ENCODE results near the gene PNN.

PNN gene

GRCh38 chr14:39203659-39204606, 28.9 kb downstream of the PNN start:
- no peak for TF ChIP-seq POLR2AphosphoS5 (IDR thresholded peaks at IDR 0.05; ENCODE audit: low read depth, low read length)
- no peak for TF ChIP-seq SIN3A (IDR thresholded peaks at IDR 0.05; ENCODE audit: borderline replicate concordance, insufficient read depth, low read length)
- no peak for TF ChIP-seq TAF1 (IDR thresholded peaks at IDR 0.05; ENCODE audit: borderline replicate concordance, insufficient read depth, low read length)
- TF ChIP-seq FOXP2 (optimal IDR thresholded peaks at IDR 0.05; ENCODE audit: borderline replicate concordance, extremely low read depth, extremely low read length, insufficient read depth), result no peak
- TF ChIP-seq REST (IDR thresholded peaks at IDR 0.05; ENCODE audit: insufficient read depth in 1 of 2, low read depth in 2 of 2, low read length in 2 of 2), result no peak

GRCh38 chr14:39211109-39211741, 36.2 kb downstream of the PNN start:
- TF ChIP-seq SIN3A (IDR thresholded peaks at IDR 0.05; ENCODE audit: borderline replicate concordance, insufficient read depth, low read length), result no peak
- no peak for TF ChIP-seq FOXP2 (optimal IDR thresholded peaks at IDR 0.05; ENCODE audit: borderline replicate concordance, extremely low read depth, extremely low read length, insufficient read depth)
- no peak for TF ChIP-seq TAF1 (IDR thresholded peaks at IDR 0.05; ENCODE audit: borderline replicate concordance, insufficient read depth, low read length)
- TF ChIP-seq REST (IDR thresholded peaks at IDR 0.05; ENCODE audit: insufficient read depth in 1 of 2, low read depth in 2 of 2, low read length in 2 of 2), result no peak
- TF ChIP-seq POLR2AphosphoS5 (IDR thresholded peaks at IDR 0.05; ENCODE audit: low read depth, low read length), result no peak

- TF ChIP-seq FOXP2 (optimal IDR thresholded peaks at IDR 0.05; ENCODE audit: borderline replicate concordance, extremely low read depth, extremely low read length, insufficient read depth) (no peak), REST (IDR thresholded peaks at IDR 0.05; ENCODE audit: insufficient read depth in 1 of 2, low read depth in 2 of 2, low read length in 2 of 2) (no peak), POLR2AphosphoS5 (IDR thresholded peaks at IDR 0.05; ENCODE audit: low read depth, low read length) (no peak), SIN3A (IDR thresholded peaks at IDR 0.05; ENCODE audit: borderline replicate concordance, insufficient read depth, low read length) (no peak), TAF1 (IDR thresholded peaks at IDR 0.05; ENCODE audit: borderline replicate concordance, insufficient read depth, low read length) (no peak)
Measured at GRCh38 chr14:39212034-39212433, 37.0 kb downstream of the PNN start.

DNA sequence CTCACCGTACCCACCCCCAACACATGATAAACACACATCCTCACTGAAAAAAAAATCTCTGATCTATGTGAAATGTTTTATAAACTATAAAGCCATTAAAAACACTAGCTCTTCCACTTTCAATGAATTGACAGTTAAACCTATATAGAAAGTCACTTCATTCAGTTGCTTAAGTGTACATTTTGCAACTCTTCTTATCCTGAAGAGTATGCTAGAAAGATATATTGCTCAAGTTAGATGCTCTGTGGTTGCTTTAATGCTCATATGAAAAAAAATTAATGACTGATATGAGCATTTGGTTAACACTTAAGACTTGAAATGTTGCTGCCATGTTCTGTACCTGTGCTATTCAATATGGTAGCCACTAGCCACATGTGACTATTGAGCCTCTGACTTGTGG, 37.6 kb downstream of the PNN start:
- no peak for TF ChIP-seq REST (IDR thresholded peaks at IDR 0.05; ENCODE audit: insufficient read depth in 1 of 2, low read depth in 2 of 2, low read length in 2 of 2)
- TF ChIP-seq TAF1 (IDR thresholded peaks at IDR 0.05; ENCODE audit: borderline replicate concordance, insufficient read depth, low read length), result no peak
- no peak for TF ChIP-seq POLR2AphosphoS5 (IDR thresholded peaks at IDR 0.05; ENCODE audit: low read depth, low read length)
- no peak for TF ChIP-seq SIN3A (IDR thresholded peaks at IDR 0.05; ENCODE audit: borderline replicate concordance, insufficient read depth, low read length)
- TF ChIP-seq FOXP2 (optimal IDR thresholded peaks at IDR 0.05; ENCODE audit: borderline replicate concordance, extremely low read depth, extremely low read length, insufficient read depth), result no peak

Data from PFSK-1 (cell line).